Activated B cell treated with CpG ODN at 0.5 μM for 24 hours (primary cell): ENCODE measurements around the gene TXNRD2. TPM values are rescaled to one million over a fixed set of nuclear protein-coding genes. Genes with fewer than 3 reads are reported as not detected.
A peak's percentile ranks its signal among the peaks of the same experiment; 100 is the strongest.

Experiments
- ATAC-seq: fragments of 200-7000 bp; cut with Tn5 transposase; one replicate; pipeline ENCODE4 v1.10.0; 2021; ENCODE audit warnings: low read depth, mild to moderate bottlenecking, moderate library complexity
- CTCF ChIA-PET: fragments of 350-600 bp; sonication (Branson Sonifier 250); formaldehyde crosslinking; loops from one replicate; lab custom pipeline; 2021; ENCODE audit warnings: antibody characterized with exemption; lab: Charles Lee
- POLR2A ChIA-PET: fragments of 350-600 bp; sonication (Branson Sonifier 250); formaldehyde crosslinking; loops from one replicate; lab custom pipeline; 2021; ENCODE audit warnings: antibody characterized with exemption; lab: Charles Lee
- DNase-seq: peaks from one replicate; pipeline ENCODE4 v3.0.0; 2022
- H3K27ac Mint-ChIP-seq: one replicate; pipeline ENCODE4 v1.8.0; 2020; ENCODE audit warnings: mixed read lengths
- H3K27me3 Mint-ChIP-seq: one replicate; pipeline ENCODE4 v1.8.0; 2021; ENCODE audit warnings: mixed read lengths
- H3K36me3 Mint-ChIP-seq: one replicate; pipeline ENCODE4 v1.8.0; 2021; ENCODE audit warnings: low read depth, mixed read lengths
- H3K4me1 Mint-ChIP-seq: one replicate; pipeline ENCODE4 v1.8.0; 2021; ENCODE audit warnings: mixed read lengths
- H3K4me3 Mint-ChIP-seq: one replicate; pipeline ENCODE4 v1.8.0; 2020; ENCODE audit warnings: mild to moderate bottlenecking, mixed read lengths
- H3K9me3 Mint-ChIP-seq: one replicate; pipeline ENCODE4 v1.8.0; 2020; ENCODE audit warnings: mixed read lengths
- CTCF ChIP-seq: fragments of 200-600 bp; IDR thresholded peaks from one replicate; pipeline ENCODE4 v1.8.0; 2022; ENCODE audit warnings: antibody characterized with exemption, mild to moderate bottlenecking
- intact Hi-C: fragments of 100-400 bp; cut with micrococcal nuclease; formaldehyde crosslinking; loops from one replicate; pipeline ENCODE4 v1.15.1; 2024
- total RNA-seq: library from RNA; stranded (reverse); gene quantifications from 2 replicates; pipeline ENCODE4 v1.2.3, GENCODE V29; 2022

The TXNRD2 gene
- total RNA-seq, 1 donor from 2014 or later: 31.2 TPM

- ChIA-PET POLR2A (interaction anchor here (1.4 kb wide), 1 partner anchor 11 kb away, joined by 4 read pairs; no protein-coding TSS in a partner anchor), CTCF (interaction anchor here (0.9 kb wide), 1 partner anchor 47 kb away, joined by 3 read pairs; no protein-coding TSS in a partner anchor)
- Mint-ChIP-seq H3K4me1 (peaks cover 19% of the 10 kb centered on the region), H3K36me3 (peaks cover 5% of the 10 kb centered on the region), H3K27ac (no peak overlapping the region), H3K9me3 (no peaks in the 10 kb centered on the region), H3K4me3 (peak overlapping the region; percentile 11), H3K27me3 (no peaks in the 10 kb centered on the region)
- ATAC-seq: peak; percentile 34
- no peak for DNase-seq
- no peak for TF ChIP-seq CTCF
- intact Hi-C loops: no loop called here
These were observed 97.1 kb downstream of the TXNRD2 start for GRCh38 chr22:19844377-19845053.

- DNase-seq (no peak), ATAC-seq (no peak)
- intact Hi-C loops: no loop called here
- H3K27ac Mint-ChIP-seq: no peak overlapping the region
- no peak overlapping the region for H3K4me3 Mint-ChIP-seq
- no peaks in the 10 kb centered on the region for H3K27me3 Mint-ChIP-seq
- ChIA-PET POLR2A (no interaction called here), CTCF (no interaction called here)
- no peaks in the 10 kb centered on the region for H3K9me3 Mint-ChIP-seq
- TF ChIP-seq CTCF: no peak
- H3K36me3 Mint-ChIP-seq: peaks cover 5% of the 10 kb centered on the region
- H3K4me1 Mint-ChIP-seq: peaks cover 19% of the 10 kb centered on the region
These were observed 97.7 kb downstream of the TXNRD2 start for GRCh38 chr22:19843857-19844376.

GRCh38 chr22:19843107-19843856, 98.3 kb downstream of the TXNRD2 start:
- Mint-ChIP-seq H3K9me3 (no peaks in the 10 kb centered on the region), H3K4me3 (no peak overlapping the region), H3K27ac (no peak overlapping the region), H3K27me3 (no peaks in the 10 kb centered on the region), H3K36me3 (peaks cover 5% of the 10 kb centered on the region), H3K4me1 (peaks cover 19% of the 10 kb centered on the region)
- DNase-seq (no peak), ATAC-seq (no peak)
- CTCF ChIA-PET: no interaction called here
- POLR2A ChIA-PET: no interaction called here
- no peak for TF ChIP-seq CTCF
- intact Hi-C loops: no loop called here

- intact Hi-C loops: no loop called here
- TF ChIP-seq CTCF: no peak
- Mint-ChIP-seq H3K36me3 (peaks cover 3% of the 10 kb centered on the region), H3K4me1 (peaks cover 19% of the 10 kb centered on the region), H3K27ac (no peak overlapping the region), H3K4me3 (no peak overlapping the region), H3K9me3 (no peaks in the 10 kb centered on the region), H3K27me3 (no peaks in the 10 kb centered on the region)
- no peak for DNase-seq
- no peak for ATAC-seq
- CTCF ChIA-PET: no interaction called here
- POLR2A ChIA-PET: no interaction called here
These were observed 99.1 kb downstream of the TXNRD2 start for GRCh38 chr22:19842393-19843106.
